VCaP (cell line): ENCODE results near the gene SF3A1.

ENCODE experiments used
- H3K27ac ChIP-seq: fragments of 450-650 bp; 2 replicates; pipeline ENCODE4 v1.5.1; 2017
- TF ChIP-seq, protein P1 (sequence below): fragments of 450-650 bp; conservative IDR thresholded peaks from 2 replicates; pipeline ENCODE4 v1.5.1; 2017; ENCODE audit warnings: mild to moderate bottlenecking, moderate library complexity

SF3A1 gene

DNA sequence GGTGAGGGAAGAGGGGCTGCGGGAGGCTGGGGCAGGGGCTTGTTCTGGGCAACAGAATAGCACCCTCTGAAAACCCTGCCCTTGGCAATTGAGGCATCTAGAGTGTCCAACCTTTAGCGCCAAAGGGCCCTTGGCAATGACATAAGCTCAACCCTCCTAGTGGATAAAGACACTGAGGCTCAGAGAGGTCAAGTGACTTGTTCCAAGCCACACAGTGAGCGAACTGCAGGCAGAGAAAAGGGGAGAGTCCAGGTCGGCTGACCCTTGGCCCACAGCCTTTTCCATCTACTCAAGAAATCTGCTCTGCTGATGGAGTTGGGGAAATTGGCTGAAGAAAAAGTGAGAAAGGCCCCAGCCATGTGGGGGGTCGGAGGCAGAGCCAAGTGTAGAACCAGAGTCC is 43.0 kb upstream of the SF3A1 start:
- TF ChIP-seq, protein P1, sequence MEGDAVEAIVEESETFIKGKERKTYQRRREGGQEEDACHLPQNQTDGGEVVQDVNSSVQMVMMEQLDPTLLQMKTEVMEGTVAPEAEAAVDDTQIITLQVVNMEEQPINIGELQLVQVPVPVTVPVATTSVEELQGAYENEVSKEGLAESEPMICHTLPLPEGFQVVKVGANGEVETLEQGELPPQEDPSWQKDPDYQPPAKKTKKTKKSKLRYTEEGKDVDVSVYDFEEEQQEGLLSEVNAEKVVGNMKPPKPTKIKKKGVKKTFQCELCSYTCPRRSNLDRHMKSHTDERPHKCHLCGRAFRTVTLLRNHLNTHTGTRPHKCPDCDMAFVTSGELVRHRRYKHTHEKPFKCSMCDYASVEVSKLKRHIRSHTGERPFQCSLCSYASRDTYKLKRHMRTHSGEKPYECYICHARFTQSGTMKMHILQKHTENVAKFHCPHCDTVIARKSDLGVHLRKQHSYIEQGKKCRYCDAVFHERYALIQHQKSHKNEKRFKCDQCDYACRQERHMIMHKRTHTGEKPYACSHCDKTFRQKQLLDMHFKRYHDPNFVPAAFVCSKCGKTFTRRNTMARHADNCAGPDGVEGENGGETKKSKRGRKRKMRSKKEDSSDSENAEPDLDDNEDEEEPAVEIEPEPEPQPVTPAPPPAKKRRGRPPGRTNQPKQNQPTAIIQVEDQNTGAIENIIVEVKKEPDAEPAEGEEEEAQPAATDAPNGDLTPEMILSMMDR: no peak

DNA sequence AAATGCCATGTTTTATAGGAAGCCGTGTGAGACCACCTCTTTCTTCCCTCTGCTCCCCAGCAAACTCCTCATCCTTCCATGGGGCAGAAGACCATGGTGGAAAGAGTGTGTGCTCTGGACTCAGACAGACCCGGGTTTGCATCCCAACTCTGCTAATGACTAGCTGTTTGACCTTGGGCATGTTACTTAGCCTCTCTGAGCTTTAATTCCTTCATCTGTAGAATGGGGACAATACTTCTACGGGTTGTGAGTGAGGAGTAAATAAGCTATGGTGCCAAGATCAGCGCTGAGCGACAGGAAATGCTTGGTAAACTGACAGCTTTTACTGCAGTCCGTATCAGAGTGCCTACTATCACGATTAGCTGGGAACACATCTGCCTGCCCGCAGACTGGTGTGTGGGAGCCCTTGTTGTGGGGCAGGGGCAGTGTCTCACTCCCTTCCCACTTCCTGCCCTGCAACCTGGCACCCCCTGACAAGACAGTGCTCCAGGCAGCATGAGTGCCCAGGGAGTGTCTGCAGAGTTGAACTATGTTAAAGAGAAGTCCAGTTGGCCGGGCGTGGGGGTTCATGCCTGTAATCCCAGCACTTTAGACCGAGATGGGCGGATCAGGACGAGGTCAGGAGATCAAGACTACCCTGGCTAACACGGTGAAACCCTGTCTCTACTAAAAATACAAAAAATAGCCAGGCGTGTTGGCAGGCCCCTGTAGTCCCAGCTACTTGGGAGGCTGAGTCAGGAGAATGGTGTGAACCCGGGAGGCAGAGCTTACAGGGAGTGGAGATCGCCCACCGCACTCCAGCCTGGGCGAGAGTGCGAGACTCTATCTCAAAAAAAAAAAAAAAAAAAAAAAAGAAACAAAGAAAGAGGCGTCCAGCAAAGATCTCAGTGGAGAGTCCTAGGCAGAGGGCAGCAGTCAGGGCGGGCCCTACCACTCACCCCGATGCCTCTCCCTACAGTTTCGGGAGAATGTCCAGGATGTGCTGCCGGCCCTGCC is 42.3 kb upstream of the SF3A1 start:
- TF ChIP-seq, protein P1: no peak
- H3K27ac ChIP-seq: no peak overlapping the region

More for the DNA sequence above, 43.0 kb upstream of the SF3A1 start:
- no peak overlapping the region for H3K27ac ChIP-seq

DNA sequence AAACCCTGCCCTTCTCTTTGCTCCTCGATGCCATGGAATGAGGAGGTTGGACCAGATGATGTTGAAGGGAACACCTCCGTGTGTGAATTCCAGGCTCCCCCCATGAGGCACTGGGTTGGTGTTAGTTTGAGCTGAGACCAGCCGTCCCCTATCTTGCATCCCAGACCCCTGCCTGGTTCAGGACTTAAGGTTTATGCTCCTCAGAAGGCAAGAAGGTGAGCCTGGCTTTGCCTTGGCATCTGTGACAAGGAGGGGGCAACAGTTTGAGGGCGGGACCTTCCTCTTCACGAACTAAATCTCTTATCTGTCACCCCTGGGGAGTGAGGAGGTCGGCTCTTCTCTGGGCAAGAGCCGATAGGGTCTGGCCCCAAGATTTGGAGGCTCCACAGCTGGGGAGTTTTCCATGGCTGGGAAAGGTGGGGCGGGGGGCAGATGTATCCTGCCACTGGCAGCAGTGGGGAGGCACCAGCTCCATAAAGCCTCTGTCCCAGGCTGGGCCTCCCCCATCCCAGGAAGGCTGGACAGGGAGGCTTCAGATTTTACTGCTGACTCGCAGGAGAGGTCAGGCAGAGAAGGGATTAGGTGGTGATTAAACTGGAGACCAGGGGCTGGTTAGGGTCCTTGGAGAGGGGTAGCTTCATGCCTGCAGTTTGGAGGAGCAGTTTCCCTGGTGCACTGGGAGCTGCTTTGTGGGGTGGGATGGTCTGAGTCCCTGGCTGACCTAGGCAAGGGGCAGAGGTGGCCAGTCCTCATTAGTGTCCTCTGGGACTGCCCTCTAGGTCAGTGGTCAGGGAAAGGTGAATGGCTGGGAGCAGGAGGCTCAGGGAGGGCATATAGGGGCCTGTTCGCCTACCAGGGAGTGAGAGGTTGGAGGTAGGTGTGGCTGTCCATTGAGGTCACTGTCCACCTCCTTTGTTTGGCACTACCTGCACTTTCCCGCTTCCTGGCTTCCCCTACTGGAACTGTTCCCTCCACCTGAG is 41.3 kb upstream of the SF3A1 start:
- H3K27ac ChIP-seq: peak overlapping the region; percentile 75; the same call in 1 of the 2 replicates
- TF ChIP-seq, protein P1: no peak

DNA sequence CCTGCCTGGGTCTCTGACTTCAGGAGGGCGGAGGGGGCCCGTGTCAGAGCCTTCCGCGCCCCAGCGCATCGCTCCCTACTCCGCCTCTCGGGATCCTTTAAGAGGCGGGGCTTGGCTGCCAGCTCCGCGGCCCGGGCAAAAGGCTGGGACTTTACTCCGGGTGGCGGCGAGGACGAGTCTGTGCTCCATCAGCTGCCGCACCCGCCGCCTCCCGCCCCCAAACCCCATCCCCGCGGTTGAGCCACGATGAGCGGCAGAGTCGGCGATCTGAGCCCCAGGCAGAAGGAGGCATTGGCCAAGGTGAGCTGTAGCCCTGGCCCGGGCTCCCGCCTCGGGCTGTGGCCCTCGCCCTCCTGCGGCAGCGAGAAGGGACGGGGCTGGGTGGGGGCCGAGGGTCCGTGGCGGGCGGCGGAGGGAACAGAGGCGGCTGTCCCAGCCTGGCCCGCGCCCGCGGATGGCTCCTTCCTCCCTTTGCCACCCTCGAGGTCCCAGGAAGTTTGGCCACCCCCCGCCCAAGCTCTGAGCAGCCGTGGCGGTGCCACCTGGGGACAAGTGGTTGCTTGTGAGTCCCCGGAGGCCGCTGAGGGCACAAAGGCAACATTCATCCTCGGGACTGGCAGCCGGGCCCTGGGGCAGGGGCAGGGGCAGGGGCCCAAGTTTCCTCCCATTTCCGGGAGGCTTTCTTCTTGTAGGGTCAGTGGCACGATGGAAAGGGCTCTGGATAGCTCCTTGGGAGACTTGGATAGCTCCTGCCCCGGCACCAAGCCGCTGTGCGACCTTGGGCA is 40.4 kb upstream of the SF3A1 start, which contains the start of gene SEC14L2:
Gene SEC14L2 (plus strand): TSS at position 148 of the 785 bp plus-strand sequence. CDS start 99 bp downstream, at position 247.
- H3K27ac ChIP-seq: peak within 1 kb of the TSS; percentile 75
- TF ChIP-seq, protein P1: no peak

DNA sequence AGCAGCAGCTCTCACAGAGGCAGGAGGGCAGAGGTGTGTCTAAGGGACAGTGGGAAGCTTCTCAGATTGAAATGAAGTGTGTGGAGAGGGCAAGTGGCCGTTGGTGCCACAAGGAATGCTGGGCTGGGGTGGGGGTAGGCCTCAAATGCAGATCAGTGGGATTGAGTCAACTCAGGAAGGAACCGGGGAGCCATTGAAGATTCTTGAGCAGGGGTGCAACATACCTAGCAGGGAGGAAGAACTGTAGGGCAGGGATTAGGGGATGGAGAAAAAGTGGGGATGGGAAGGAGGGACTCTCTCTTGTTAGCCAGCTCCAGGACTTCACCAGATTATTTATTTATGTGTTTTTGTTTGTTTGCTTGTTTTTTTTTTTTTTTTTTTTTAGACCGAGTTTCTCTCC is 37.2 kb upstream of the SF3A1 start:
- peak overlapping the region; percentile 66 for H3K27ac ChIP-seq

DNA sequence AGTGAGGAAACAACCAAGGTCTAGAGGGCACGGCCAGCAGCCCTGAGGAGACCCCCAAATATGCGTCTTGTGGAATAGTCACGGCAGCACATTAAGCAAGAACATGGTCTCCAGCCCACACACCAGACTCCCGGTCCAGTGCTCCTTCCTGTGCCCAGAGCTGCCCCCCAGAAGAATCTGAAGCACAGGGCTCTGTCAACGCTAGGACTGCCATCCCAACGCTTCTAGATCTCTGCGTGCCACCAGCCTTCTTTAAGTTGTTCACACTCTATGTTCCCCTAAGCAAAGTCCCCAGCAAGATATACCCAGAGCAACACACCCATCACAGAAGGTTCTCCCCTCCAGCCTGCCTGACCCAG is 36.6 kb upstream of the SF3A1 start:
- TF ChIP-seq, protein P1: no peak
- peak overlapping the region; percentile 66 for H3K27ac ChIP-seq

More for the DNA sequence above, 37.2 kb upstream of the SF3A1 start:
- TF ChIP-seq, protein P1: no peak
